IPS-NIHi7 (cell line): ENCODE data around the gene GRN.
A peak's percentile ranks its signal among the peaks of the same experiment; 100 is the strongest.
"Not testable (repeated sequence)": the region's sequence is repeated elsewhere in the genome, so short reads cannot be mapped to it uniquely, and the experiment has no call there.

ENCODE experiments used
- DNase-seq: peaks from one replicate; pipeline ENCODE4 v3.0.0; 2012; ENCODE audit warnings: mixed read lengths; ENCODE audit errors: extremely low spot score

Gene GRN

GRCh38 chr17:44361292-44362260 is 16.5 kb downstream of the GRN start:
- no peak for DNase-seq

- no peak for DNase-seq
Observed at GRCh38 chr17:44362459-44362948, 17.4 kb downstream of the GRN start.

- DNase-seq, result peak; percentile 55
Observed at GRCh38 chr17:44362949-44363612, 18.0 kb downstream of the GRN start.

- DNase-seq, result peak; percentile 87
Observed at GRCh38 chr17:44363613-44364159, 18.6 kb downstream of the GRN start, which contains the start of gene FAM171A2. TSS of gene FAM171A2 (minus strand) at chr17:44363853. CDS start at chr17:44363714, 139 bp downstream.

GRCh38 chr17:44365051-44365450 is 19.9 kb downstream of the GRN start:
- not testable (repeated sequence) for DNase-seq

- no peak for DNase-seq
Observed at GRCh38 chr17:44367231-44367979, 22.3 kb downstream of the GRN start.

- DNase-seq, result not testable (repeated sequence)
Observed at GRCh38 chr17:44368391-44369243, 23.5 kb downstream of the GRN start.

- DNase-seq, result not testable (repeated sequence)
Observed at GRCh38 chr17:44369414-44370023, 24.4 kb downstream of the GRN start.

GRCh38 chr17:44372036-44372435 is 26.9 kb downstream of the GRN start:
- DNase-seq, result no peak

- DNase-seq, result peak; percentile 88
Observed at GRCh38 chr17:44374306-44375195, 29.4 kb downstream of the GRN start.

GRCh38 chr17:44375196-44376017 is 30.3 kb downstream of the GRN start:
- peak; percentile 31 for DNase-seq

- peak; percentile 84 for DNase-seq
Observed at GRCh38 chr17:44376124-44376523, 31.0 kb downstream of the GRN start.

GRCh38 chr17:44376779-44377178 is 31.7 kb downstream of the GRN start:
- no peak for DNase-seq

GRCh38 chr17:44378171-44378705 is 33.1 kb downstream of the GRN start:
- no peak for DNase-seq

- no peak for DNase-seq
Observed at GRCh38 chr17:44379887-44380286, 34.8 kb downstream of the GRN start.

- DNase-seq, result no peak
Observed at GRCh38 chr17:44380767-44381166, 35.7 kb downstream of the GRN start.

- DNase-seq, result no peak
Observed at GRCh38 chr17:44381810-44382305, 36.8 kb downstream of the GRN start.

- no peak for DNase-seq
Observed at GRCh38 chr17:44382917-44383316, 37.8 kb downstream of the GRN start.
